Kidney (tissue), 14 donors: ENCODE results near the gene RPN1. TPM values are rescaled to one million over a fixed set of nuclear protein-coding genes. Genes with fewer than 3 reads are reported as not detected.

Experiments
- DNase-seq, 5 donors: peaks; one replicate each; pipeline ENCODE4 v3.0.0-alpha.2; 2013 to 2020
- FAIRE-seq: peaks from 2 replicates; lab custom pipeline; 2012; peaks lifted over from hg19 to GRCh38; lab: Jason Lieb, UNC
- H3K27ac ChIP-seq, 2 donors: one replicate each; pipeline ENCODE4 v1.7.0; 2013; ENCODE audit warnings: low read depth in 2 of 2, low read length in 2 of 2, inconsistent platforms in 1 of 2
- H3K27me3 ChIP-seq: one replicate; pipeline ENCODE4 v1.7.1; 2013; ENCODE audit warnings: low read length, inconsistent platforms; ENCODE audit not compliant: control insufficient read depth, insufficient read depth
- H3K36me3 ChIP-seq, 3 donors: one replicate each; pipeline versions ENCODE4 v1.7.0 to v1.7.1; 2013; ENCODE audit warnings: low read length in 3 of 3, control low read depth in 1 of 3, inconsistent platforms in 1 of 3; ENCODE audit not compliant: insufficient read depth in 3 of 3, control insufficient read depth in 2 of 3
- H3K4me1 ChIP-seq, 3 donors: one replicate each; pipeline versions ENCODE4 v1.7.0 to v1.7.1; 2013; ENCODE audit warnings: low read length in 3 of 3, inconsistent platforms in 1 of 3, low read depth in 1 of 3; ENCODE audit not compliant: control insufficient read depth in 2 of 3, insufficient read depth in 2 of 3
- H3K4me3 ChIP-seq, 3 donors: one replicate each; pipeline versions ENCODE4 v1.7.0 to v1.8.1; 2013; ENCODE audit warnings: low read length in 3 of 3, control low read depth in 1 of 3, inconsistent platforms in 1 of 3
- H3K9ac ChIP-seq, 3 donors: one replicate each; pipeline versions ENCODE4 v1.7.0 to v1.7.1; 2013; ENCODE audit warnings: low read length in 3 of 3, control low read depth in 1 of 3, inconsistent platforms in 1 of 3
- H3K9me3 ChIP-seq, 3 donors: one replicate each; pipeline versions ENCODE4 v1.7.0 to v1.7.1; 2013; ENCODE audit warnings: low read length in 3 of 3, control low read depth in 1 of 3, inconsistent platforms in 1 of 3; ENCODE audit not compliant: control insufficient read depth in 2 of 3, insufficient read depth in 1 of 3
- CTCF ChIP-seq: IDR thresholded peaks from 3 replicates; pipeline ENCODE4 v1.5.1; 2012; ENCODE audit warnings: mild to moderate bottlenecking, moderate library complexity, borderline replicate concordance; ENCODE audit not compliant: insufficient read depth; ENCODE audit errors: extremely low read depth
- intact Hi-C: fragments of 100-400 bp; cut with DNase I; formaldehyde crosslinking; loops from one replicate; pipeline ENCODE4 v1.11.1; 2022
- polyA plus RNA-seq: library from polyadenylated mRNA; stranded (reverse); fragments of 350-450 nt; fragmentation: Illumina TruSeq; extraction: RNeasy Lipid Tissue Mini Kit (QIAGEN cat#74804); gene quantifications from one replicate; pipeline ENCODE4 v1.2.3, GENCODE V29; 2014; ENCODE audit warnings: low read depth, low replicate concordance; ENCODE audit not compliant: insufficient read depth
- total RNA-seq: library from RNA; stranded (reverse); fragmentation: NEBNext Ultra II Directional; extraction: Animal tissue kit (Norgen Biotek cat#: 25700); gene quantifications from one replicate; pipeline ENCODE4 v1.2.1, GENCODE V29; 2021
- donor health status: control.
- donor health status: control.
- donor health status: control.
- donor health status: control.
- donor health status: control.
- donor health status: DM: yes; HTN: yes; CAD: no.
- donor health status: Normal renal cell carcinoma (clear cell type).

The RPN1 gene
- total and polyA plus RNA-seq, 2 donors from 2014 or later = 192 to 234 TPM

GRCh38 chr3:128597900-128598299 lies 52.7 kb downstream of the RPN1 start:
- no peaks in the 10 kb centered on the region for H3K9me3 ChIP-seq
- intact Hi-C loops = no loop called here
- TF ChIP-seq CTCF = no peak
- no peak for DNase-seq
- H3K4me1 ChIP-seq = no peaks in the 10 kb centered on the region
- no peaks in the 10 kb centered on the region for H3K36me3 ChIP-seq
- no peak overlapping the region for H3K4me3 ChIP-seq
- H3K27ac ChIP-seq = no peak overlapping the region
- no peak for FAIRE-seq
- no peak overlapping the region for H3K9ac ChIP-seq
- H3K27me3 ChIP-seq = no peaks in the 10 kb centered on the region

- no peak for TF ChIP-seq CTCF
- Histone ChIP-seq H3K27me3 (no peaks in the 10 kb centered on the region), H3K9ac (no peak overlapping the region), H3K4me1 (no peaks in the 10 kb centered on the region), H3K36me3 (no peaks in the 10 kb centered on the region), H3K4me3 (no peak overlapping the region), H3K9me3 (peaks cover 0 to 2% (median 0%) of the 10 kb centered on the region in 3 donors), H3K27ac (no peak overlapping the region)
- DNase-seq (no peak), FAIRE-seq (no peak)
- intact Hi-C loops = no loop called here
These were observed 57.8 kb downstream of the RPN1 start for GRCh38 chr3:128592864-128593263.

GRCh38 chr3:128591738-128592426 lies 58.7 kb downstream of the RPN1 start:
- no peak overlapping the region for H3K27ac ChIP-seq
- FAIRE-seq (no peak), DNase-seq (no peak)
- no peak overlapping the region for H3K4me3 ChIP-seq
- intact Hi-C loops = no loop called here
- H3K4me1 ChIP-seq = no peaks in the 10 kb centered on the region
- no peak for TF ChIP-seq CTCF
- peaks cover 0 to 2% (median 0%) of the 10 kb centered on the region in 3 donors for H3K9me3 ChIP-seq
- no peaks in the 10 kb centered on the region for H3K36me3 ChIP-seq
- no peaks in the 10 kb centered on the region for H3K27me3 ChIP-seq
- no peak overlapping the region for H3K9ac ChIP-seq
